Activated naive CD4-positive, alpha-beta T cell treated with anti-CD3 and anti-CD28 coated beads for 36 hours (primary cell): ENCODE data around the gene COPA. TPM values are rescaled to one million over a fixed set of nuclear protein-coding genes. Genes with fewer than 3 reads are reported as not detected.

Experiments used
- CTCF ChIA-PET: fragments of 350-600 bp; sonication (Branson Sonifier 250); formaldehyde crosslinking; loops from one replicate; lab custom pipeline; 2021; ENCODE audit warnings: antibody characterized with exemption; lab: Charles Lee
- DNase-seq: peaks from one replicate; pipeline ENCODE4 v3.0.0-alpha.2; 2020
- H3K27ac Mint-ChIP-seq: one replicate; pipeline ENCODE4 v1.8.0; 2021; ENCODE audit warnings: mild to moderate bottlenecking, mixed read lengths
- H3K27me3 Mint-ChIP-seq: one replicate; pipeline ENCODE4 v1.8.0; 2021; ENCODE audit warnings: low read depth, mixed read lengths
- H3K36me3 Mint-ChIP-seq: one replicate; pipeline ENCODE4 v1.8.0; 2021; ENCODE audit warnings: low read depth, mixed read lengths
- H3K4me1 Mint-ChIP-seq: one replicate; pipeline ENCODE4 v1.8.0; 2021; ENCODE audit warnings: low read depth, mixed read lengths
- H3K4me3 Mint-ChIP-seq: one replicate; pipeline ENCODE4 v1.8.0; 2021; ENCODE audit warnings: mild to moderate bottlenecking, moderate library complexity, mixed read lengths
- H3K9me3 Mint-ChIP-seq: one replicate; pipeline ENCODE4 v1.8.0; 2021; ENCODE audit warnings: mixed read lengths
- intact Hi-C: fragments of 100-400 bp; cut with micrococcal nuclease; formaldehyde crosslinking; loops from one replicate; pipeline ENCODE4 v1.15.1; 2023
- total RNA-seq, 2 experiments: library from RNA; stranded (reverse); gene quantifications; one replicate each; pipeline ENCODE4 v1.2.3, GENCODE V29; 2021

The COPA gene
- total RNA-seq, 2 experiments from 2014 or later, result 97.8 to 101 TPM

GRCh38 chr1:160258177-160258798, 84.8 kb downstream of the COPA start:
- DNase-seq, result no peak
- Mint-ChIP-seq H3K36me3 (peaks cover 31% of the 10 kb centered on the region), H3K4me1 (peaks cover 58% of the 10 kb centered on the region), H3K4me3 (no peak overlapping the region), H3K9me3 (no peaks in the 10 kb centered on the region), H3K27ac (peak overlapping the region; percentile 21), H3K27me3 (no peaks in the 10 kb centered on the region)
- intact Hi-C loops, result no loop called here
- CTCF ChIA-PET, result interaction anchor here (3.0 kb wide), 1 partner anchor 33 kb away, joined by 19 read pairs; no protein-coding TSS in a partner anchor

GRCh38 chr1:160257411-160258015, 85.5 kb downstream of the COPA start:
- peak overlapping the region; percentile 21 for H3K27ac Mint-ChIP-seq
- intact Hi-C loops, result no loop called here
- H3K4me3 Mint-ChIP-seq, result no peak overlapping the region
- peaks cover 36% of the 10 kb centered on the region for H3K36me3 Mint-ChIP-seq
- DNase-seq, result no peak
- CTCF ChIA-PET, result interaction anchor here (0.6 to 1.2 kb wide), 5 partner anchors 23 to 130 kb away, joined by 3 to 6 read pairs (median 4); no protein-coding TSS in a partner anchor
- H3K4me1 Mint-ChIP-seq, result peaks cover 54% of the 10 kb centered on the region
- H3K27me3 Mint-ChIP-seq, result no peaks in the 10 kb centered on the region
- no peaks in the 10 kb centered on the region for H3K9me3 Mint-ChIP-seq

DNA sequence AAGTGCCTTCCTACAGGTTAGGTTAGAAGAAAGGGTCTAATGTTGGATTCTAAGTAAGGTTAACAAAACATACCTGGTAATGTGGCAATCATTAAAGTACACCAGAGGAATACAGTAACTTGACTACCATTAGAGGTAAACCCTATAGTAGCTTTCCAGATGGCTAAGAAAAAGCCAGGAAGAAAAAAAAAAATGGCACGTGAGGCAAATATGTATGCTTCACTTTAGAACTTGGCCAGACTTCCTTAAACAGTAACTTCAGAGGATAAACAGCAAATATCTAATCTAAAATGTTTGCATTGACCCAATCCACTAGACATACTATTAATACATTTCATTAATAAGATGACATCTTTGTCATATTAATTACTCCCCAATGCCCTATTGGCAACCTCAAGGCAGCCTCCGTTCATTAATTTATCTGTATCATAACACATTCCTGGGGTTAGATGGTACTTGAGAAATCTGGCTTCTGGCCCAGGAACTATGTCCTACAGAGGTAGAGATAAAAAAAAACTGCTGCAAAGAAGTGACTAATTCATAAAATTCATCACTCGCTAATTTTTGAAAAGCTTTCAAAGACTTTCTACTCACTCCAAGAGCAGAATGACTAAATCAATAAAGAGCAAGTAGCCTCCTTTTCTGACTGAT, 86.5 kb downstream of the COPA start:
- peaks cover 58% of the 10 kb centered on the region for H3K4me1 Mint-ChIP-seq
- intact Hi-C loops, result no loop called here
- H3K27ac Mint-ChIP-seq, result no peak overlapping the region
- DNase-seq, result peak; percentile 14
- no peaks in the 10 kb centered on the region for H3K9me3 Mint-ChIP-seq
- peaks cover 35% of the 10 kb centered on the region for H3K36me3 Mint-ChIP-seq
- no peaks in the 10 kb centered on the region for H3K27me3 Mint-ChIP-seq
- CTCF ChIA-PET, result interaction anchor here (0.6 to 1.2 kb wide), 4 partner anchors 22 to 129 kb away, joined by 3 to 6 read pairs (median 4); no protein-coding TSS in a partner anchor
- H3K4me3 Mint-ChIP-seq, result no peak overlapping the region

GRCh38 chr1:160255781-160256300, 87.2 kb downstream of the COPA start:
- no peak overlapping the region for H3K4me3 Mint-ChIP-seq
- no peaks in the 10 kb centered on the region for H3K27me3 Mint-ChIP-seq
- CTCF ChIA-PET, result interaction anchor here (2.8 kb wide), 1 partner anchor 36 kb away, joined by 14 read pairs; no protein-coding TSS in a partner anchor
- intact Hi-C loops, result no loop called here
- peaks cover 53% of the 10 kb centered on the region for H3K4me1 Mint-ChIP-seq
- DNase-seq, result no peak
- H3K9me3 Mint-ChIP-seq, result no peaks in the 10 kb centered on the region
- no peak overlapping the region for H3K27ac Mint-ChIP-seq
- H3K36me3 Mint-ChIP-seq, result peaks cover 32% of the 10 kb centered on the region

DNA sequence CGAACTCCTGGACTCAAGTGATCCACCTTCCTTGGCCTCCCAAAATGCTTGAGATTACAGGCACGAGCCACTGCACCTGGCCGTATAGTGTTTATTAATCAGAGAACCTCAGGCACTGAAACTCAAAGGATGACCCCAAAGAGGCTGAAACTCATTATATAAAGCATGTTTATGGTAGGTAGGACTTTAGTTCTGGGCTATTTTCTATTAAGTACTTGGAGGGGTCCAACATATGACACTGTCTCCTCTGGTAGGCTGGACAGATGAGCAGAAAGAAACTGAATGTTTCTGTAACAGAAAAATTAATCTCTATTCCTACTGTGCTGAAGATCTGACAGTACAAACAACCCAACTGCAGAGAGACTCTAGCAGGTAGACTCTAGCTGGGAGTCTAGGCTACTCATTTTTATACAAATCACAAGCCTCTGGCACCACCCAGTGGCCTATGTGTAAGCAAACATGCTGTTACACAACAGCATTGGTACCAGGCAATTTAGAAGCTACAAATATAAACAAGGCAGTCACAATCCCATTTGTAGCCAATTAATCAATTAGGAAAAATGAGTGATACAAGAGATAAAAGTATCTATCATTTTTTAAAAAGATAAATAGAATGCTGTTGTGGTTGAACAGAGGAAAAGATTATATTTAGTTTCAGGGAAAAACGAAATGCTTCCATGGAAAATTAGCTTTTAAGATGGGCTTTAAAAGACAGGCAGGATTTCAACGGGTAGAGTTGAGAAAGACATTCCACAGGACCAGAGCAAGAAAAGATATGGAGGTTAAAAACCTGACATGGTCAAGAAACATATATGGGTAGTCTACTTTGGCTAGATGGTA, 91.1 kb downstream of the COPA start:
- Mint-ChIP-seq H3K9me3 (no peaks in the 10 kb centered on the region), H3K36me3 (peaks cover 22% of the 10 kb centered on the region), H3K4me3 (no peak overlapping the region), H3K27ac (no peak overlapping the region), H3K4me1 (peaks cover 22% of the 10 kb centered on the region), H3K27me3 (no peaks in the 10 kb centered on the region)
- intact Hi-C loops, result loop anchor here (1.0 to 5.0 kb wide), 4 partner anchors 40 to 151 kb away; partner anchors contain the start of gene PEA15
- peak; percentile 73 for DNase-seq
- CTCF ChIA-PET, result interaction anchor here (0.6 to 5.4 kb wide), 37 partner anchors 8 to 623 kb away, joined by 3 to 39 read pairs (median 5); partner anchors contain the start of genes CASQ1, DCAF8, IGSF8 and PEX19

- no peak overlapping the region for H3K4me3 Mint-ChIP-seq
- CTCF ChIA-PET, result interaction anchor here (1.5 to 5.4 kb wide), 12 partner anchors 9 to 165 kb away, joined by 3 to 39 read pairs (median 12); partner anchors contain the start of genes CASQ1 and DCAF8
- H3K27ac Mint-ChIP-seq, result no peak overlapping the region
- H3K27me3 Mint-ChIP-seq, result no peaks in the 10 kb centered on the region
- H3K4me1 Mint-ChIP-seq, result peaks cover 16% of the 10 kb centered on the region
- peaks cover 22% of the 10 kb centered on the region for H3K36me3 Mint-ChIP-seq
- H3K9me3 Mint-ChIP-seq, result no peaks in the 10 kb centered on the region
- DNase-seq, result no peak
- intact Hi-C loops, result loop anchor here (5.0 kb wide), 1 partner anchor 41 kb away; no protein-coding TSS in a partner anchor
Observed at GRCh38 chr1:160251011-160251410, 92.0 kb downstream of the COPA start.

GRCh38 chr1:160247053-160247452, 96.0 kb downstream of the COPA start:
- Mint-ChIP-seq H3K27ac (no peak overlapping the region), H3K27me3 (no peaks in the 10 kb centered on the region), H3K9me3 (no peaks in the 10 kb centered on the region), H3K4me3 (no peak overlapping the region), H3K36me3 (peaks cover 17% of the 10 kb centered on the region), H3K4me1 (peaks cover 18% of the 10 kb centered on the region)
- DNase-seq, result no peak
- intact Hi-C loops, result no loop called here
- CTCF ChIA-PET, result interaction anchor here (0.7 to 1.2 kb wide), 2 partner anchors 54 to 146 kb away, joined by 3 to 4 read pairs; no protein-coding TSS in a partner anchor

- no peaks in the 10 kb centered on the region for H3K27me3 Mint-ChIP-seq
- H3K36me3 Mint-ChIP-seq, result peaks cover 17% of the 10 kb centered on the region
- no peak for DNase-seq
- H3K9me3 Mint-ChIP-seq, result no peaks in the 10 kb centered on the region
- H3K4me3 Mint-ChIP-seq, result no peak overlapping the region
- intact Hi-C loops, result no loop called here
- peaks cover 16% of the 10 kb centered on the region for H3K4me1 Mint-ChIP-seq
- no peak overlapping the region for H3K27ac Mint-ChIP-seq
- CTCF ChIA-PET, result interaction anchor here (1.5 kb wide), 1 partner anchor 46 kb away, joined by 7 read pairs; no protein-coding TSS in a partner anchor
Observed at GRCh38 chr1:160245434-160245833, 97.6 kb downstream of the COPA start.

GRCh38 chr1:160244209-160244608, 98.8 kb downstream of the COPA start:
- H3K4me3 Mint-ChIP-seq, result no peak overlapping the region

DNA sequence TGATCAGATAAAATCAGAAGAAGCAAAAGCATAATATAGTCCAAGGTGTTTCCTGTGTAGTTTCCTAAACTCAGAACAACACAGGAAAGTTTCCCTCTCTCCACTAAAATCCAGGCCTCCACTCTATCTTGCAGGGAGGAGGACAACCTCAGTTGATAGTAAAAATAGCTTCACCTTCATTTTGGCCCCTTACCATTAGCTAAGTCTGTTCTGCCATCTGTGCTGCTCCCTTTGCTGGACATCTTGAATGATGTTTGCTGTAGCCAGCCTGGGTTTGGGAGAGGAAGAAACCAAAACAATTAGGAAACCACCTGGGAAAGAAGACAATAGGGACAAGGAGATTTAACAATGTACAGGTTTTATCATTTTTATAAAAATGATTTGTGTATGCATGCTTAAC, 99.3 kb downstream of the COPA start:
- CTCF ChIA-PET, result interaction anchor here (0.5 to 3.1 kb wide), 4 partner anchors 8 to 59 kb away, joined by 3 to 16 read pairs (median 5); no protein-coding TSS in a partner anchor
- no peak for DNase-seq
- Mint-ChIP-seq H3K9me3 (no peaks in the 10 kb centered on the region), H3K4me3 (no peak overlapping the region), H3K36me3 (peaks cover 26% of the 10 kb centered on the region), H3K4me1 (peaks cover 12% of the 10 kb centered on the region), H3K27me3 (no peaks in the 10 kb centered on the region), H3K27ac (no peak overlapping the region)
- intact Hi-C loops, result no loop called here

More at GRCh38 chr1:160244209-160244608, 98.8 kb downstream of the COPA start:
- peaks cover 12% of the 10 kb centered on the region for H3K4me1 Mint-ChIP-seq
- peaks cover 23% of the 10 kb centered on the region for H3K36me3 Mint-ChIP-seq
- H3K27me3 Mint-ChIP-seq, result no peaks in the 10 kb centered on the region
- DNase-seq, result no peak
- CTCF ChIA-PET, result interaction anchor here (0.9 to 3.1 kb wide), 3 partner anchors 8 to 47 kb away, joined by 3 to 16 read pairs (median 7); no protein-coding TSS in a partner anchor
- H3K27ac Mint-ChIP-seq, result no peak overlapping the region
- no peaks in the 10 kb centered on the region for H3K9me3 Mint-ChIP-seq
- intact Hi-C loops, result no loop called here
